Ovary (tissue), 9 donors: ENCODE data around the gene RBM20. TPM values are rescaled to one million over a fixed set of nuclear protein-coding genes. Genes with fewer than 3 reads are reported as not detected.

Experiments used
- DNase-seq, 5 donors: peaks; one replicate each; pipeline ENCODE4 v3.0.0-alpha.2; 2019 to 2020
- H3K27ac ChIP-seq, 2 donors: fragments of 200-600 bp; one replicate each; pipeline versions ENCODE4 v1.5.1 to v1.8.0; 2019 to 2022
- H3K27me3 ChIP-seq: fragments of 200-600 bp; one replicate; pipeline ENCODE4 v1.8.0; 2022
- H3K36me3 ChIP-seq: fragments of 200-600 bp; sonication (generic); one replicate; pipeline ENCODE4 v1.5.1; 2019
- H3K4me1 ChIP-seq: one replicate; pipeline ENCODE4 v1.8.1; 2013; ENCODE audit warnings: mild to moderate bottlenecking, moderate library complexity; ENCODE audit not compliant: insufficient read depth
- H3K4me3 ChIP-seq: fragments of 200-600 bp; sonication (generic); one replicate; pipeline ENCODE4 v1.5.1; 2017
- H3K9me3 ChIP-seq, 2 donors: fragments of 200-600 bp in 1 of 2; sonication (generic) in 1 of 2; one replicate each; pipeline versions ENCODE4 v1.5.1 to v1.8.1; 2013 to 2019; ENCODE audit warnings: mild to moderate bottlenecking in 1 of 2, moderate library complexity in 1 of 2
- CTCF ChIP-seq, 3 donors: fragments of 450-650 bp in 2 of 3; fragments of 200-600 bp in 1 of 3; IDR thresholded peaks; one replicate each; pipeline versions ENCODE4 v1.5.1 to v1.8.0; 2016 to 2022; ENCODE audit warnings: antibody characterized with exemption in 3 of 3, mild to moderate bottlenecking in 1 of 3
- EP300 ChIP-seq: sonication (generic); formaldehyde crosslinking; IDR thresholded peaks from one replicate; pipeline ENCODE4 v1.6.1; 2017; ENCODE audit warnings: antibody characterized with exemption
- POLR2A ChIP-seq: fragments of 450-650 bp; IDR thresholded peaks from one replicate; pipeline ENCODE4 v1.6.1; 2017; ENCODE audit warnings: antibody characterized with exemption, mild to moderate bottlenecking, moderate library complexity
- WGBS, 3 donors: extraction: QIAGEN DNeasy Blood & Tissue Kit in 1 of 3; methylation state at CpG; one replicate each; pipeline versions ENCODE4 v1.1.5 to v1.1.7; 2013 to 2017; 5-methylcytosine and 5-hydroxymethylcytosine counted together
- intact Hi-C, 4 donors: fragments of 100-400 bp; cut with DNase I; formaldehyde crosslinking; loops; one replicate each; pipeline versions ENCODE4 v1.11.0 to v1.15.1; 2022 to 2023
- polyA plus RNA-seq, 2 donors: library from polyadenylated mRNA; stranded (reverse); fragments of 200-250 nt in 1 of 2; fragments of 350-450 nt in 1 of 2; fragmentation: Illumina TruSeq in 1 of 2; extraction: RNeasy Lipid Tissue Mini Kit (QIAGEN cat#74804) in 1 of 2; gene quantifications; one replicate each; pipeline ENCODE4 v1.2.3, GENCODE V29; 2013 to 2014
- total RNA-seq, 7 donors: library from RNA; depleted of rRNA in 2 of 7; stranded (reverse); fragments of >200 nt in 2 of 7; fragmentation: NEBNext Ultra II Directional in 3 of 7; extraction: Animal tissue kit (Norgen Biotek cat#: 25700) in 3 of 7; gene quantifications; one replicate each; pipeline versions ENCODE4 v1.1.0 to v1.2.4, GENCODE V29; 2016 to 2023
- donor health status: DM: no; HTN: no; CAD: no; lungs with moderate emphysema.
- donor health status: DM: no; HTN: no; CAD: no.
- donor health status: Bipolar disorder and iron deficiency.
- donor health status: DM: yes; HTN: yes; CAD: no.
- donor health status: DM: no; HTN: no; CAD: no.
- donor health status: DM: yes; HTN: yes; CAD: no.

RBM20 gene
- total and polyA plus RNA-seq, 9 donors = 0.96 to 4.9 (median 3.6) TPM

- DNase-seq = no peak
- intact Hi-C loops = no loop called here
- no peak overlapping the region for H3K27ac ChIP-seq
- no peaks in the 10 kb centered on the region for H3K36me3 ChIP-seq
- 50 to 67% (median 50%) methylated on average over 3 of the region's 3 CpGs for WGBS, 3 donors
- TF ChIP-seq CTCF (IDR thresholded peaks at IDR 0.05) (no peak), EP300 (no peak), POLR2A (no peak)
- H3K4me1 ChIP-seq = no peaks in the 10 kb centered on the region
- H3K9me3 ChIP-seq = no peaks in the 10 kb centered on the region
- no peak overlapping the region for H3K4me3 ChIP-seq
- no peaks in the 10 kb centered on the region for H3K27me3 ChIP-seq
Observed at GRCh38 chr10:110754375-110755105, 110.4 kb downstream of the RBM20 start.

GRCh38 chr10:110755781-110756180 lies 111.6 kb downstream of the RBM20 start:
- no peaks in the 10 kb centered on the region for H3K4me1 ChIP-seq
- H3K27me3 ChIP-seq = no peaks in the 10 kb centered on the region
- H3K9me3 ChIP-seq = no peaks in the 10 kb centered on the region
- H3K36me3 ChIP-seq = no peaks in the 10 kb centered on the region
- intact Hi-C loops = no loop called here
- 75 to 85% (median 83%) methylated on average over 6 of the region's 6 CpGs for WGBS, 3 donors
- TF ChIP-seq POLR2A = no peak
- TF ChIP-seq CTCF (IDR thresholded peaks at IDR 0.05) = no peak
- no peak for TF ChIP-seq EP300
- no peak overlapping the region for H3K27ac ChIP-seq
- DNase-seq = no peak
- H3K4me3 ChIP-seq = no peak overlapping the region

- intact Hi-C loops = no loop called here
- Histone ChIP-seq H3K4me3 (no peak overlapping the region), H3K27me3 (no peaks in the 10 kb centered on the region), H3K4me1 (no peaks in the 10 kb centered on the region), H3K27ac (no peak overlapping the region), H3K36me3 (no peaks in the 10 kb centered on the region), H3K9me3 (no peaks in the 10 kb centered on the region)
- no peak for TF ChIP-seq CTCF (IDR thresholded peaks at IDR 0.05)
- TF ChIP-seq EP300 = no peak
- TF ChIP-seq POLR2A = no peak
- no peak for DNase-seq
Observed at GRCh38 chr10:110756876-110757275, 112.7 kb downstream of the RBM20 start.

- WGBS, 3 donors = 79 to 90% (median 89%) methylated on average over 1 of the region's 1 CpG
- H3K27me3 ChIP-seq = no peaks in the 10 kb centered on the region
- H3K4me3 ChIP-seq = no peak overlapping the region
- intact Hi-C loops = no loop called here
- H3K27ac ChIP-seq = no peak overlapping the region
- H3K4me1 ChIP-seq = no peaks in the 10 kb centered on the region
- DNase-seq = no peak
- no peaks in the 10 kb centered on the region for H3K9me3 ChIP-seq
- no peaks in the 10 kb centered on the region for H3K36me3 ChIP-seq
- TF ChIP-seq POLR2A = no peak
- no peak for TF ChIP-seq EP300
- no peak for TF ChIP-seq CTCF (IDR thresholded peaks at IDR 0.05)
Observed at GRCh38 chr10:110757586-110757985, 113.5 kb downstream of the RBM20 start.
